ENCODE data around the gene RHNO1.

The RHNO1 gene

DNA sequence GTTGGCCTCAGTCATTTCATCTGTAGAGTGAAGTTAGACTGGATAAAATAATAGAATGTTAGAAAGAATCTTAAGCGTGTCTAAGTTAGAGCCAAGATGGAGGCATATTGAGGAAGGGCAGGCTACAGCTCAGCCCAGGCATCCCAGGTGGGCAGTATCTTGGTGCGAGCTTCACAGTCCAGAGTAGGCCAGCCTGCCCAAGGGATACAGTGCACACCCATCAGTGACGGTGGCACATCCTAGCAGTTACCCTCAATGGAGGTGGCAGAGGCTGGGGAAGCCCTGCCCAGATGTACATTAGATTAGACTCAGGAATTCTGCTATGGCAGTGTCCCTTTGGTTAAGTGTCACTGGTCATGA, 35.2 kb downstream of the RHNO1 start:
- no peak overlapping the region for H3K27ac ChIP-seq
- no peak for TF ChIP-seq ZFX (IDR thresholded peaks at IDR 0.05; ENCODE audit: borderline replicate concordance)
- TF ChIP-seq, protein P1, sequence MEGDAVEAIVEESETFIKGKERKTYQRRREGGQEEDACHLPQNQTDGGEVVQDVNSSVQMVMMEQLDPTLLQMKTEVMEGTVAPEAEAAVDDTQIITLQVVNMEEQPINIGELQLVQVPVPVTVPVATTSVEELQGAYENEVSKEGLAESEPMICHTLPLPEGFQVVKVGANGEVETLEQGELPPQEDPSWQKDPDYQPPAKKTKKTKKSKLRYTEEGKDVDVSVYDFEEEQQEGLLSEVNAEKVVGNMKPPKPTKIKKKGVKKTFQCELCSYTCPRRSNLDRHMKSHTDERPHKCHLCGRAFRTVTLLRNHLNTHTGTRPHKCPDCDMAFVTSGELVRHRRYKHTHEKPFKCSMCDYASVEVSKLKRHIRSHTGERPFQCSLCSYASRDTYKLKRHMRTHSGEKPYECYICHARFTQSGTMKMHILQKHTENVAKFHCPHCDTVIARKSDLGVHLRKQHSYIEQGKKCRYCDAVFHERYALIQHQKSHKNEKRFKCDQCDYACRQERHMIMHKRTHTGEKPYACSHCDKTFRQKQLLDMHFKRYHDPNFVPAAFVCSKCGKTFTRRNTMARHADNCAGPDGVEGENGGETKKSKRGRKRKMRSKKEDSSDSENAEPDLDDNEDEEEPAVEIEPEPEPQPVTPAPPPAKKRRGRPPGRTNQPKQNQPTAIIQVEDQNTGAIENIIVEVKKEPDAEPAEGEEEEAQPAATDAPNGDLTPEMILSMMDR (IDR thresholded peaks at IDR 0.05) = no peak

DNA sequence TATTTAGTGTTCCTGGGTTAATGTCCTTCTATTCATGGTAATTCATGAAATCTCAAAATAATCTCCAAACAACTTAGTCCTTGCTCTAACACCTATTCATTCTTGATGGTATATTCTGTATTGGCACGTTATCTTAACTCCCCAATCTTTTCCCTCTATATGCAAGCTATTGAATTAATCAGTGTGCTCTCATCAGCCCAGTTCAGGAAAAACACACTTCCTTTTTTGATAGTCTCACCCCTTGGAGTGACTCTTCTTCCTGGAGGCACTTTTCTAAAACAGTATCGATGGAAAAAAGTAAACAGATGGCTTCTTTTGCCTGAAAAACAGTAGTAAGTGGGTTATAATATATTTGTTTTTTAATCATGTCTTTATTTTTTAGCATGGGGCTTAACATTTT, 42.2 kb downstream of the RHNO1 start:
- H3K27ac ChIP-seq = no peak overlapping the region

DNA sequence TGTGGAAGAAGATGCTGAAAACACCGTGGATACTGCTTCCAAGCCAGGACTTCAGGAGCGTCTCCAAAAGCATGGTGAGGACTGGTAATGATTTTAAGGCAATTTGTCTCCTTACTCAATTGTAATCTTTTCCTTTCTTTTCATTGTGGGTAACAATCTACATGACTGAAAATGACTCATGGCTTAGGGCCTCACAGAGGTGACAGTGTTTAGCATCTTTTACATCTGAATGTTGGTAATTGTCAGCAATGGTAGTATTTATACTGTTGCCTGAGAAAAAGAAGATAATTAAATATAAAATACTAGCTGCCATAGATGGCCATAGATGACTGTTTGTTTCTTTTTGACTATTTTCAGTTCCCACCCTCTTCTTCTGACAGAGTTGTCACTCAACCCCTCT, 45.3 kb downstream of the RHNO1 start:
- H3K27ac ChIP-seq = no peak overlapping the region
- TF ChIP-seq, protein P1 (IDR thresholded peaks at IDR 0.05) = no peak
- TF ChIP-seq ZFX (IDR thresholded peaks at IDR 0.05; ENCODE audit: borderline replicate concordance) = no peak

More for the DNA sequence above, 42.2 kb downstream of the RHNO1 start:
- TF ChIP-seq, protein P1 (IDR thresholded peaks at IDR 0.05) = no peak
- TF ChIP-seq ZFX (IDR thresholded peaks at IDR 0.05; ENCODE audit: borderline replicate concordance) = no peak

DNA sequence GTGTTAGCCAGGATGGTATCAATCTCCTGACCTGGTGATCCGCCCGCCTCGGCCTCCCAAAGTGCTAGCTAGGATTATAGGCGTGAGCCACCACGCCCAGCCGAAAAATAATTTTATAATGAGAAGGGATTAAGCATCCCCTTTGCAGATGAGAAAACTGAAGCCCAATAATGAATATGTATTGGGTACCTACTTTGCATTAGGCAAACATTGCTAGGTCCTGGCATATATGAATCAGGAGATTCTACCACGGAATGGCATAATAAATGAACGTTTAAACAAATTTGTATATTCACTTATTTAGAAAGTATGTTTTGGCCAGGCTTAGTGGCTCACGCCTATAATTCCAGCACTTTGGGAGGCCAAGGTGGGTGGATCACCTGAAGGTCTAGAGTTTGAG, 46.0 kb downstream of the RHNO1 start:
- no peak overlapping the region for H3K27ac ChIP-seq
- no peak for TF ChIP-seq ZFX (IDR thresholded peaks at IDR 0.05; ENCODE audit: borderline replicate concordance)
- TF ChIP-seq, protein P1 (IDR thresholded peaks at IDR 0.05) = no peak

DNA sequence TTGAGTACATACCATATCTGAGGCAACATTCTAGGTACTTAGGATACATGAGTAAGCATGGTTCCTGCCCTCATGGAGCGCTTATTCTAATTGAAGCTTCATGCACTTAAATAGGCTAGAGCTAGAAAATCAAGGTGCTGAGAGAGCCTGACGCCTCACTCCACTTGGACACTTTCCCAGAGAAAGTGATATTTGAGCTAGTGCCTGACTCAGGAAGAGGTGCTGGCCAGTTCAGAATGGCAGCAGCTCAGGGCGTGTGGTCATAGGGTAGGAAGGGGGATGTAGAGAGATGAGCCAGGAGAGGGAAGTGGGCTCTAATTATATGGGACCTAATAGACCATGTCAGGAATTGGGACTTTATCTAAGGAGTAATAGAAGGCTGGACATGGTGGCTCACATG, 47.0 kb downstream of the RHNO1 start:
- no peak overlapping the region for H3K27ac ChIP-seq
- TF ChIP-seq, protein P1 (IDR thresholded peaks at IDR 0.05) = no peak
- no peak for TF ChIP-seq ZFX (IDR thresholded peaks at IDR 0.05; ENCODE audit: borderline replicate concordance)

DNA sequence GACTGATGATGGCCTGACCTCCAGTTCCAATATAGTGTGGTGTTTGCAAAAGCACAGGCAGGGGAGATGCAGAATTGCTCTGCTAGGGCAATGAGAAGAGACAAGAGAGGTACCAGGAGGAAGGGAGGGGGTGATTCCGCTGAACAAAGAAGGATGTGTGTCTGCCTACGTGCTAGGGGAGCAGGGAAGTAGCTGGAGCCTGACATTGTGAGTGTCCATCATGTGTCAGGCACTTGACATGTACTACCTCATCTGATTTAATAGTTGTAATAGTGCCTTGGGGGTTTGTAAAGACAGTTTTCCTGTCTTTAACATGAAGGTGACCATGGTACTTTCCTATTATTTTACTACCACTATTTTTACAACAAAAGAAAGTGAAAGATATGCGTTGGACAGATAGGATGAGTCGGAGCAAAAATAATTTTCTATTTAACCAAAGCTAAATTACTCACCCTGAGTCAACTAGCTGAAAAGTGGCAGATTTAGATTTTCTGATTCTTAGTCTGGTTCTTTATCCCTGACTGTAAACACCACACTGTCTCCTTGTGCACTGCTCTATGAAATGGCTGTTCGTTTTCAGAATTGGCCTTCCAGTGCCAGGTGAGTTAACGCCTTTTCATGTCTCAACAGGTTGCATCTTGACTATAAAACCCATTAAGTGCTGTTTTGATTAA, 48.4 kb downstream of the RHNO1 start:
- no peak overlapping the region for H3K27ac ChIP-seq

DNA sequence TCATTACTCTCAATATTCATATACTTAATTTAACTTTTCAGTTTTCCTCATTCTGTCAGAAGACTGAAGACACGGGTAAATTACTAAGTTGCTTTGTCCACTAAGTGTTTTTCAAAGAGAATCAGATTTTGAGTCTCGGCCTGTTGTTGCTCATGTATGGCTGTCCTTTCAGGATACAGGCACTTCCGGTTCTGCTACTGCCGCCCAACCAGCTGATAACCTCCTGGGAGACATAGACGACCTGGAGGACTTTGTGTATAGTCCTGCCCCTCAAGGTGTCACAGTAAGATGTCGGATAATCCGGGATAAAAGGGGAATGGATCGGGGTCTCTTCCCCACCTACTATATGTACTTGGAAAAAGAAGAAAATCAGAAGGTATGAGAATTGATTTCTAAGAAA, 53.8 kb downstream of the RHNO1 start:
- TF ChIP-seq ZFX (IDR thresholded peaks at IDR 0.05; ENCODE audit: borderline replicate concordance) = no peak
- TF ChIP-seq, protein P1 (IDR thresholded peaks at IDR 0.05) = no peak

More for the DNA sequence above, 48.4 kb downstream of the RHNO1 start:
- no peak for TF ChIP-seq ZFX (IDR thresholded peaks at IDR 0.05; ENCODE audit: borderline replicate concordance)
- TF ChIP-seq, protein P1 (IDR thresholded peaks at IDR 0.05) = no peak

More for the DNA sequence above, 53.8 kb downstream of the RHNO1 start:
- H3K27ac ChIP-seq = no peak overlapping the region
